Activated CD8-positive, alpha-beta memory T cell treated with anti-CD3 and anti-CD28 coated beads for 1 hour (primary cell): ENCODE results near the gene SEMA5A.

Source experiments
- DNase-seq, 2 donors: peaks; one replicate each; pipeline ENCODE4 v3.0.0-alpha.2; 2020; ENCODE audit warnings: low read depth in 1 of 2; ENCODE audit errors: extremely low read depth in 1 of 2

SEMA5A gene

GRCh38 chr5:9515436-9515835, 30.4 kb downstream of the SEMA5A start:
- no peak for DNase-seq

GRCh38 chr5:9514968-9515367, 30.9 kb downstream of the SEMA5A start:
- DNase-seq, result no peak

GRCh38 chr5:9513827-9514226, 32.0 kb downstream of the SEMA5A start:
- DNase-seq, result no peak

GRCh38 chr5:9512457-9512856, 33.4 kb downstream of the SEMA5A start:
- no peak for DNase-seq

GRCh38 chr5:9507974-9508373, 37.9 kb downstream of the SEMA5A start:
- DNase-seq, result no peak

GRCh38 chr5:9505225-9505624, 40.6 kb downstream of the SEMA5A start:
- DNase-seq, result no peak

- DNase-seq, result no peak
These were observed 43.0 kb downstream of the SEMA5A start for GRCh38 chr5:9502864-9503263.

GRCh38 chr5:9502050-9502834, 43.6 kb downstream of the SEMA5A start:
- no peak for DNase-seq

- no peak for DNase-seq
These were observed 45.2 kb downstream of the SEMA5A start for GRCh38 chr5:9500625-9501024.

GRCh38 chr5:9500193-9500592, 45.7 kb downstream of the SEMA5A start:
- no peak for DNase-seq

GRCh38 chr5:9499498-9499876, 46.4 kb downstream of the SEMA5A start:
- no peak for DNase-seq

GRCh38 chr5:9498541-9499497, 47.1 kb downstream of the SEMA5A start:
- DNase-seq, result no peak

- DNase-seq, result no peak
These were observed 48.5 kb downstream of the SEMA5A start for GRCh38 chr5:9497347-9497746.

GRCh38 chr5:9496801-9497200, 49.1 kb downstream of the SEMA5A start:
- no peak for DNase-seq

GRCh38 chr5:9495121-9495520, 50.8 kb downstream of the SEMA5A start:
- no peak for DNase-seq

- DNase-seq, result no peak
These were observed 51.6 kb downstream of the SEMA5A start for GRCh38 chr5:9494301-9494700.

GRCh38 chr5:9490494-9491097, 55.3 kb downstream of the SEMA5A start:
- DNase-seq, result no peak

GRCh38 chr5:9483779-9484178, 62.1 kb downstream of the SEMA5A start:
- DNase-seq, result no peak

GRCh38 chr5:9483243-9483642, 62.6 kb downstream of the SEMA5A start:
- no peak for DNase-seq

GRCh38 chr5:9482381-9482780, 63.5 kb downstream of the SEMA5A start:
- DNase-seq, result no peak

GRCh38 chr5:9480499-9480898, 65.4 kb downstream of the SEMA5A start:
- no peak for DNase-seq

- DNase-seq, result no peak
These were observed 65.9 kb downstream of the SEMA5A start for GRCh38 chr5:9479990-9480389.
